ENCODE data around the gene TUNAR. TPM values are rescaled to one million over a fixed set of nuclear protein-coding genes. Genes with fewer than 3 reads are reported as not detected.

TUNAR gene
- total and polyA plus RNA-seq, 2 of the 4 experiments (the other 2 are of a cell fraction) = not detected

DNA sequence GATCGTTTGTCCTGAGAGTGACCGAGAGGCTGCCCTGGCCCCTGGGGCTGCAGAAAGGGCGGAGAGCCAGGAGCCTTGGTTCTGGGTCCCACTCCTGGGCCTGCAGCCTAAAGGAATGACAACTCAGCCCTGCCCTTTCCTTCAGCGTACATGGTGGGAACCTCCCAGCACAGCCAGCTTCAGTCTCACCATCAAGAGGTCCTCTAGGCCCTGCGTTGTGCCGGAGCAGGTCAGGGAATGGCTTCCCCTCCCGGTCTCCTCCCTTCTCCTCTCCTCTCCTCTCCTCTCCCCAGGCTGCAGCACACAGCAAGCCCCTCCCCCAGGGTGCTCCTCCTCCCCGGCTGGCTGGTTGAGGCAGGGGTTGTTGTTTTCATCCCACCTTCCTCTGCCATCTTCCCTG lies 44.6 kb upstream of the TUNAR start:
- BruUV-seq (replicated peaks) = no TSS peak
- Histone ChIP-seq H3K14ac (replicated peaks; ENCODE audit: low read depth, low read length) (no peak overlapping the region), H3K4me1 (ENCODE audit: control insufficient read depth, insufficient read depth, low read length) (no peaks in the 10 kb centered on the region), H3K56ac (ENCODE audit: extremely low read depth, insufficient read depth, low read length) (no peak overlapping the region), H4K91ac (ENCODE audit: insufficient read depth, low read depth, low read length) (no peak overlapping the region), H3K36me3 (ENCODE audit: control insufficient read depth, insufficient read depth, low read length) (no peaks in the 10 kb centered on the region), H4K5ac (ENCODE audit: low read depth, low read length) (no peak overlapping the region), H3K9me3 (ENCODE audit: control insufficient read depth, insufficient read depth, low read length) (no peaks in the 10 kb centered on the region; the same call in 1 of the 2 replicates), H2AFZ (replicated peaks; ENCODE audit: low read length, poor library complexity) (no peak overlapping the region), H2BK15ac (ENCODE audit: low read depth, low read length) (no peak overlapping the region), H4K20me1 (ENCODE audit: insufficient read depth, low read length) (no peaks in the 10 kb centered on the region), H3K27me3 (ENCODE audit: control insufficient read depth, insufficient read depth, low read length) (no peaks in the 10 kb centered on the region), H3K23ac (ENCODE audit: low read depth, low read length) (no peak overlapping the region), H3K4me2 (ENCODE audit: low read depth, low read length) (no peak overlapping the region), H3K9me1 (ENCODE audit: insufficient read depth, low read length) (no peaks in the 10 kb centered on the region), H2BK5ac (ENCODE audit: low read depth, low read length, poor library complexity, severe bottlenecking) (no peak overlapping the region), H3K79me1 (ENCODE audit: low read depth in 1 of 2, low read length in 2 of 2) (no peaks in the 10 kb centered on the region), H3K4me3 (ENCODE audit: insufficient read depth, low read depth, low read length) (no peak overlapping the region), H2AK5ac (ENCODE audit: low read depth, low read length) (no peak overlapping the region), H3K18ac (ENCODE audit: low read depth, low read length) (no peak overlapping the region), H3K27ac (ENCODE audit: insufficient read depth, low read length) (no peak overlapping the region), H2AK9ac (replicated peaks; ENCODE audit: low read depth, low read length, poor library complexity) (no peak overlapping the region), H2BK120ac (ENCODE audit: low read depth, low read length) (no peak overlapping the region), H3K4ac (ENCODE audit: low read depth, low read length) (no peak overlapping the region), H4K8ac (ENCODE audit: low read depth in 2 of 2, low read length in 2 of 2) (no peak overlapping the region), H2BK20ac (ENCODE audit: low read depth, low read length) (no peak overlapping the region), H3K9ac (ENCODE audit: low read depth, low read length) (no peak overlapping the region)
- WGBS, 2 experiments (ENCODE audit: extremely low coverage in 2 of 2, insufficient read length in 1 of 2) = 14% methylated on average over 2 of the region's 8 CpGs; no CpG with 5 or more reads in 1 of the 2 experiments
- ChIA-PET POLR2A (ENCODE audit: unreplicated experiment) (no interaction called here), CTCF (no interaction called here)
- DNase-seq = no peak
- in situ Hi-C loops (cut with MboI; ENCODE audit: low sequenced_read_pairs) (no loop called here), dilution Hi-C loops (cut with HindIII; ENCODE audit: low sequenced_read_pairs, unreplicated experiment) (no loop called here), intact Hi-C loops (cut with micrococcal nuclease) (no loop called here)
- no peak for ATAC-seq (ENCODE audit: low read depth)
- TF ChIP-seq RAD21 (IDR thresholded peaks at IDR 0.05; ENCODE audit: low read length) = no peak
